HUES6 (cell line): ENCODE results near the gene PRKG1.

Source experiments
- H3K27ac ChIP-seq: 2 replicates; pipeline ENCODE4 v1.7.0; 2013; ENCODE audit warnings: low read depth, mild to moderate bottlenecking, low read length, inconsistent platforms
- H3K27me3 ChIP-seq: 2 replicates; pipeline ENCODE4 v1.6.1; 2013; ENCODE audit warnings: low read length; ENCODE audit not compliant: control insufficient read depth, insufficient read depth
- H3K36me3 ChIP-seq: 2 replicates; pipeline ENCODE4 v1.6.1; 2013; ENCODE audit warnings: low read length; ENCODE audit not compliant: control insufficient read depth, insufficient read depth
- H3K4me1 ChIP-seq: 2 replicates; pipeline ENCODE4 v1.6.1; 2013; ENCODE audit warnings: low read length; ENCODE audit not compliant: control insufficient read depth, insufficient read depth
- H3K4me3 ChIP-seq: 2 replicates; pipeline ENCODE4 v1.5.1; 2013; ENCODE audit warnings: low read depth, low read length
- H3K9ac ChIP-seq: one replicate; pipeline ENCODE4 v1.6.1; 2013; ENCODE audit warnings: mild to moderate bottlenecking, low read length
- H3K9me3 ChIP-seq: 2 replicates; pipeline ENCODE4 v1.6.1; 2013; ENCODE audit warnings: low read depth, low read length; ENCODE audit not compliant: control insufficient read depth, insufficient read depth

PRKG1 gene

DNA sequence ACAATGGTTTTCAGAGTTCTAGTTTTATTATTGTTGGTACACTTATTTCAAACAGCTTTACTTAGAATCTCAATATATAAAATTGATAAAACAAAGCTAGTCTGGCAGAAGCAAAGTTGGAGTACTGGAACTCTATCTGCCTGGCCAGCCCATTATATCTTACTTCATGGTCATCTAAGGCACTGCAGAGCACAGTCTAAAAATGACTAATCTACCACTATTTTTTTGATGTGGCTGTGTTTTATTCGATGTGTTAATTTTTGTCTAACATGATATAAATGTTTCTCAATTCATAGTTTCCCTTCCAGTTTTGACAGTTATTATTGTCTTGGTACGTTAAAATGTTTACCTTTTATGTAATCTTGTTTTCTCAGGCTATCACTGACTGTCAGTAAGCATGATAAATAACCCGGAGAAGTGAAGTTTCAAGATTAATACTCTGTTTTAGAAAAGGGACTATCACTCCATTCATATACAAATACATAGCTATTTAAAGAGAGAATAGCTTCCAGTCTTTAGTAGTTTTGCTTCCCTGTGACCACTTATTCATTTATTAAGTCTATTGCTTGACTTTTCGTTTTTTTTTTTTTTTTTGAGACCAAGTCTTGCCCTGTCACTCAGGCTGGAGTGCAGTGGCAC, 685.7 kb downstream of the PRKG1 start:
- H3K27me3 ChIP-seq, result no peaks in the 10 kb centered on the region
- H3K27ac ChIP-seq, result no peak overlapping the region
- H3K4me1 ChIP-seq, result no peaks in the 10 kb centered on the region
- no peaks in the 10 kb centered on the region for H3K9me3 ChIP-seq
- H3K4me3 ChIP-seq, result no peak overlapping the region
- no peak overlapping the region for H3K9ac ChIP-seq
- H3K36me3 ChIP-seq, result no peaks in the 10 kb centered on the region

DNA sequence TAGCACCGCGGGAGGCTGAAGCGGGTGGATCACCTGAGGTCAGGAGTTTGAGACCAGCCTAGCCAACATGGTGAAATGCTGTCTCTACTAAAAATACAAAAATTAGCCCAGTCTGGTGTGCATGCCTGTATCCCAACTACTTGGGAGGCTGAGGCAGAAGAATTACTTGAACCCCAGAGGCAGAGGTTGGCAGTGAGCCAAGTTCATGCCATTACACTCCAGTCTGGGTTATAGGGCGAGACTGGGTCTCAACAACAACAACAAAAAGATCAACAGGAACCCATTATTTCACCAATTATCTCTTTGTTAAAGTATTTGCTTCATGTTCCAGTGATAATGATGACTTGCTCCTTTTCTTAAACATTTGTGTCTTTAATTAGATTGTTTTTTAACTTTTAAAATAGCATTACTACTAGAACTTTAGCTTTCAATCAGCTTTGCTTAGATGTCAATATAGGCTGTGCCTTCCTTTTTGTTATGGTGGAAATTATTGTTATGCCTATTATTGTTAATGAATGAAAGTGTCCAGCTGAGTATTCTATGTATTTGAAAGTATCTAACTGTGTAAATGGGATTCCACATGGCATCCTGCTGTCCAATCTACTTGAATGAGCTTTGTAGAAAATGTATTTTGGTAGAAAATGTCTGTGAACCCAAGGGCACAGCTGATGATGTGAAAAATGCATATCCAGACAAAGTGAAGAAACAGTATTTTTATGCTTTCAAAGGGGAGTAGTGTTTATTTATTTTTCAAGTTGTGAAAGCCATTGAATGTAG, 686.8 kb downstream of the PRKG1 start:
- no peaks in the 10 kb centered on the region for H3K36me3 ChIP-seq
- H3K27me3 ChIP-seq, result no peaks in the 10 kb centered on the region
- no peak overlapping the region for H3K9ac ChIP-seq
- H3K4me1 ChIP-seq, result no peaks in the 10 kb centered on the region
- H3K27ac ChIP-seq, result no peak overlapping the region
- no peak overlapping the region for H3K4me3 ChIP-seq
- peaks cover under 1% of the 10 kb centered on the region for H3K9me3 ChIP-seq

DNA sequence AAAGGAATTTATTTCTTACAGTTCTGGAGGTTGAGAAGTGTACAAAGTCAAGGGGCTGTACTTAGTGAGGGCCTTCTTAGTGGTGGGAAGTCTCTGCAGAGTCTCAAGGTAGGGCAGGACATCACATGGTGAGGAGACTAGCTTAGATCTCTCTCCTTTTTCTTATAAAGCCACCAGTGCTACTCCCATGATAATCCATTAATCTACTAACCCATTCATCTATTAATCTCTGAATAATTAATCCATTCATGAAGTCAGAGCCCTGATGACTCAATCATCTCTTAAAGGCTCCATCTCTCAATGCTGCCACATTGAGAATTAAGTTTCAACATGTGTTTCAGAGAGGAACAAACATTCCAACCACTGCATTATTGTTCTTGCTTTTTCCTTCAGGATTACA, 689.5 kb downstream of the PRKG1 start:
- H3K27me3 ChIP-seq, result no peaks in the 10 kb centered on the region
- no peak overlapping the region for H3K4me3 ChIP-seq
- no peak overlapping the region for H3K27ac ChIP-seq
- H3K9me3 ChIP-seq, result peaks cover 6% of the 10 kb centered on the region
- H3K36me3 ChIP-seq, result no peaks in the 10 kb centered on the region
- H3K9ac ChIP-seq, result no peak overlapping the region
- H3K4me1 ChIP-seq, result peaks cover 6% of the 10 kb centered on the region; the same call in 1 of the 2 replicates

DNA sequence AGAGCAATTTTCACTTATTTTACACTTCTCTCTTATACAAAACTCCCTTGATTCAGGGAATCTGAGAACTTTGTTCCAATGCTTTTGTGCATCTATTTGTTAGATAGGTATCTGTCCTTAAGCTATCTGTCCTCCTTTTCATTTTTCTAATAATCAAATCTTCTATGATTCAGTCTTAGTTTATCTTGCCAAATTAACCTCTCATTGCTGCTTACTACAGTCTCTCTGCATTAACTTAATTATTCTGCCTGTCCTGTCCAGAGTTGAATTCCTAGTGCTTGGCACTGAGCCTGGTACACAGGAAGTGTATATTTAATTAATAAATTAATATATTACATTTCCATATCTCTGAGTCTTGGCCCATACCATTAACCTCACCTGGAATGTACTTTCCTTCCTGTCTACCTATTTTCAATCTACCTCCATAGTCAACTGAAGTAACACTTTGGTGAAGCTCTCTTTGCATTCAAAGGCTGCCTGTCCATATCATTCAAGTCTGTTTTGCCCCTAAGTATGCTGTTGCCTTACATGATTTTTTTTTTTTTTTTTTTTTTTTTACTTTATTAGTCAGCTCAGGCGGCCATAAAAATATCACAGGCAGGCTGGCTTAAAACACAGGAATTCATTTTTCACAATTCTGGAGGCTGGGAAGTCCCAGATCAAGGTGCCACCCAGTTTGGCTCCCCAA, 691.1 kb downstream of the PRKG1 start:
- Histone ChIP-seq H3K36me3 (no peaks in the 10 kb centered on the region), H3K27ac (no peak overlapping the region), H3K27me3 (no peaks in the 10 kb centered on the region), H3K4me3 (no peak overlapping the region), H3K9me3 (peaks cover 6% of the 10 kb centered on the region), H3K9ac (no peak overlapping the region), H3K4me1 (peaks cover 6% of the 10 kb centered on the region; the same call in 1 of the 2 replicates)

DNA sequence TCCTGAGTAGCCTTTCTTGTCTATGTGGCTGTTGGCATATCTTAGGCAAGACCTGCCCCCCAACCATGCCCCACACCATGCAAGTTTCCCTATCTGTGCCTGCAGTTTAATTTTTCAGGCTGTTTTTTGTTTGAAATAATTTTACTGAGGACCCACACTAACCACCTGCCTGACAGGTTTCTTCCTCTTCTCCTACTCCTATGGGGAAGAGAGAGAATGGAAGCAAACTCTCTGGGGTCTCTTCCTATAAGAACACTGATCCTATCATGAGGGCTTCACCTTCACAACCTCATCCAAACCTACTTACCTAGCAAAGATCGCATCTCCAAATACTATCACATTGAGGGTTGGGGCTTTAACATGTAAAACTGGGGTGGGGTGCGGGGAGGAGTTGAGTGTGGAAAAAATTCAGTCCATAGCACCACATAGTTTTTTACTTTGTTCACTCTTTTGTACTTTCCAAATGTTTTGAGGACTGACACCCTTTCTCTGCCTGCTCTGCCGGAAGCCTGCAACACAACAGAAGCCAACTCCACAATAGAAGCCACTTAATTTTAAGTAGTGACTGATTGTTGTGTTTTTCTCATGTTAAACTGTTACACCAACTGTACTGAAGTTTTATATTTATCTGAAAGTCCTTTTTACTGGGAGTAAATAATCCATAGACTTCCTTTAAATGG, 692.3 kb downstream of the PRKG1 start:
- H3K4me1 ChIP-seq, result peaks cover 6% of the 10 kb centered on the region; the same call in 1 of the 2 replicates
- no peak overlapping the region for H3K9ac ChIP-seq
- peaks cover 6% of the 10 kb centered on the region for H3K9me3 ChIP-seq
- no peak overlapping the region for H3K4me3 ChIP-seq
- no peaks in the 10 kb centered on the region for H3K27me3 ChIP-seq
- H3K36me3 ChIP-seq, result no peaks in the 10 kb centered on the region
- H3K27ac ChIP-seq, result peak overlapping the region; percentile 26

DNA sequence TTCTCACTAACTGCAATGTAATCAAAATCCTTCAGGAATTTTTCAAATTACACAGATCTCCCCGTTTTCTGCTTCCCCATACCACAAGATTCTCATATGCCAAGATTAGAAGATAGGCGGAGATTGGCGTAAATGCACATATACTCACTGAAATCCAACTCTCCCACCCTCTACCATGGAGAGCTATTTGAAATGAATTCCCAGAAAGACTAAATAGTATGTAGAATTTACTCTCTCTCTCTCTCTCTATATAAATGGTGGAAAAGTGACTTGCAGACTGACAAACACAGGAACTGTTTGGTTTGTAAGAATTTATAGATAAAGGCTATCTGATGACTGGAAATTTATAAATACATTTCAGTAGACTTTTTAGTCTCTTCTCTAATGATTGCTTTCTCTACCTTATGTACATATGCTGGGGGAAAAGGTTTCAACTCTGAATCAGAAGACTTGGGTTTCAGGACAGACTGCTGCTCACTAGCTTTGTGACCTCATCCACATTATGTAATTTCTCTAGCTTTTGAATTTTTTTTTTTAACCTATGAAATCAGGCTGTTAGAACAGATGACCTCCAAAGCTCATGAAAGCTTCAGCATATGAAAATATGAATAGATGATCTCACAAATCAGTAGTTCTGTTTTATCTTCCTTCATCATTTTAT, 692.9 kb downstream of the PRKG1 start:
- Histone ChIP-seq H3K27me3 (no peaks in the 10 kb centered on the region), H3K4me1 (peaks cover 6% of the 10 kb centered on the region; the same call in 1 of the 2 replicates), H3K27ac (peak overlapping the region; percentile 26), H3K36me3 (no peaks in the 10 kb centered on the region), H3K9ac (no peak overlapping the region), H3K4me3 (no peak overlapping the region), H3K9me3 (peaks cover 6% of the 10 kb centered on the region)

DNA sequence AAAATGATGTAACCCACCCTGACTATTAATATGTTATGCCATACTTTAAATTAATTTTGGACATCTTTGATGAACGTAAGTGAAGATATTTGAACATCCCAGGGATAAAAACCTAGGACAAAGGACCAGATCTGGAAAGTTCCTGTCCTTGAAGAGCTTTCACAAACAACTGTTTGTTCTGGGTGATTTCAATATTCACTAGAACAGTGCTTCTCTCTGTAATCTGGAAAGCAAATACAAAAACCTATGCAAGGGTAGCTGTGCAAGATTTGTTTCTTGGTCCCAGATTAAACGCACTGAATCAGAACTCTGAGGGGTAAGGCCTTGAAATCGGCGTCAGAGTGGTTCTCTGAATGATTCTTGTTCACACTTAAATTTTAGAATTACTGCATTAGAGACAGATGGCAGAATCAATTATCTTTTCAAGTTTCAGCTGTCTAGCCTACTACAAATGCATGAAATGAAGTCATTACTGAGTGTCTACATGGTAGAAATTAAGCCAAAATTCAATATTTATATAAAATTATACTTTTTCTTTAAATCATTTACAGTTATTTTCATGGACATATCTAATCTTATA, 694.7 kb downstream of the PRKG1 start:
- Histone ChIP-seq H3K9ac (no peak overlapping the region), H3K4me1 (peaks cover 6% of the 10 kb centered on the region; the same call in 1 of the 2 replicates), H3K9me3 (peaks cover 6% of the 10 kb centered on the region), H3K4me3 (no peak overlapping the region), H3K27ac (no peak overlapping the region), H3K27me3 (no peaks in the 10 kb centered on the region), H3K36me3 (no peaks in the 10 kb centered on the region)

DNA sequence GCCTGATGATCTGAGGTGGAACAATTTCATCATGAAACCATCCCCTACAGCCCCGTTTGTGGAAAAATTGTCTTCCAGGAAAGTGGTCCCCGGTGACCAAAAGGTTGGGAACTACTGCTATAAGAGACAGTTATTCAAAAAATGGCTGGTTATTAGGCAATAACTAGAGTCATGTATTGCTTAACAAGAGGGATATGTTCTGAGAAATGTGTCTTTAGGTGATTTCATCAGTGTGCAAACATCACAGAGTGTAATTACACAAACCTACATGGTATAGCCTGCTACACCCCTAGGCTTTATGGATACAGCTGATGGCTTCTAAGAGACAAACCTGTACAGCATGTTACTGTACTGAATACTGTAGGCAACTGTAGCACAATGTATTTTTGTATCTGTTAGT, 696.4 kb downstream of the PRKG1 start:
- H3K9me3 ChIP-seq, result peaks cover 6% of the 10 kb centered on the region
- peaks cover 6% of the 10 kb centered on the region; the same call in 1 of the 2 replicates for H3K4me1 ChIP-seq
- H3K4me3 ChIP-seq, result no peak overlapping the region
- no peak overlapping the region for H3K9ac ChIP-seq
- no peak overlapping the region for H3K27ac ChIP-seq
- H3K27me3 ChIP-seq, result no peaks in the 10 kb centered on the region
- no peaks in the 10 kb centered on the region for H3K36me3 ChIP-seq

DNA sequence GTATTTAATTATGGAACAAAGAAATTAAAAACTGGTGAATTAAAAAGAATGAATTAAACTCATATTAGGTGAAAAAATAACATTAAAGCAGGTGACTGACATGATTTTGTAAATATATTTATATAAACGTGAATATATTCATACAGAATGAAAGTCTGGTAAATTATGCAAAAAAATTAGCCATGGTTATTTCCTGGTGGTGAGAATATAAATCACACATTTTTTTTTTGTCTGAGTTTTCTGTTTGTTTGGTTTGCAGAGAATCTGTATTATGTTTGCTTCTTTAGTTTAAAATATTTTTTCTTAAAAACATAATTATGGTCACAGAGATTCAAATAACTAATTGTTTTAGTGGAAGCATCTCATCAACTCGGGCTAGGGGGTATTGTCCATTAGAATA, 698.1 kb downstream of the PRKG1 start:
- no peaks in the 10 kb centered on the region for H3K36me3 ChIP-seq
- H3K27me3 ChIP-seq, result no peaks in the 10 kb centered on the region
- H3K4me3 ChIP-seq, result no peak overlapping the region
- H3K27ac ChIP-seq, result no peak overlapping the region
- no peaks in the 10 kb centered on the region for H3K4me1 ChIP-seq
- H3K9ac ChIP-seq, result no peak overlapping the region
- H3K9me3 ChIP-seq, result no peaks in the 10 kb centered on the region

DNA sequence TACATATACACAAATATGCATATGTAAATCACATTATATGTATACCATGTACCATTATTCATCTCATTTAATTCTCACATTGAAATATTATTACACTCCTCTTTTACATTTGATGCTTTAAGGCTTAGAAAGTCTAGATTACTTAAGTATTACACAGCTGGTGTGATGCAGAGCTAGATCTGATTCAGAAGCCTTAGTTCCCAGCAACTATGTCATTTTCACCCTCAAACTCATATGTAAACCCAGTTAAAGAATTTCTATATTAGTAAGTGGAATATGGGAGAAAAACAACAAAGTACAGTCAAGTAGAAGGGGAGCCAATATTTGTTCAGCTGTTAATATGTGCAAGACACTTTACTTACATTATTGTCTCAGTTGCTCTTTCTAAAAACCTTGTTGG, 699.4 kb downstream of the PRKG1 start:
- Histone ChIP-seq H3K9ac (no peak overlapping the region), H3K4me3 (no peak overlapping the region), H3K27me3 (no peaks in the 10 kb centered on the region), H3K36me3 (no peaks in the 10 kb centered on the region), H3K4me1 (no peaks in the 10 kb centered on the region), H3K9me3 (no peaks in the 10 kb centered on the region), H3K27ac (no peak overlapping the region)
